NCI-H1092 treated with DMSO at 0.1 percent for 48 hours (cell line): ENCODE results near the gene GPR146.
A peak's percentile ranks its signal among the peaks of the same experiment; 100 is the strongest.

ENCODE experiments used
- DNase-seq: peaks from one replicate; lab custom pipeline; 2025; lab: John Stamatoyannopoulos, UW

GPR146 gene

DNA sequence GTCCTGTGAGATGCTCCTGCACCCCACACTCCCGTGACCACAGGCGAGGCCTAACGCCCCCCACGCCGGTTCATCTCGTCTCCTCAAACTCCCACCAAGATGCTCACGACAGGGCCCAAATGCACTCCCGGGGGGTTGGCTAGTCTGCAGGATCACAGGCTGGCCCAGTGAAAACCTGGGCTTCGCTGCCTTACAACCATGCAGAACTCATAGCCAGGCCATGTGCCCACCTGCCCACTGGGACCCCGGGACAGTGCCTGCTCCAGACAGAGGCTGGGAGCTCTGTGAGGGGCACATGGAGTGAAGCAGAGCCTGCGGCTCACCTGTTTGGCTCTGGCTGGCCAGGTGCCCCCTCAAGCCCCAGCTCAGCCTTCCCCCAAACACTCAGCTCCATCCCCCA is 34.2 kb downstream of the GPR146 start:
- no peak for DNase-seq

DNA sequence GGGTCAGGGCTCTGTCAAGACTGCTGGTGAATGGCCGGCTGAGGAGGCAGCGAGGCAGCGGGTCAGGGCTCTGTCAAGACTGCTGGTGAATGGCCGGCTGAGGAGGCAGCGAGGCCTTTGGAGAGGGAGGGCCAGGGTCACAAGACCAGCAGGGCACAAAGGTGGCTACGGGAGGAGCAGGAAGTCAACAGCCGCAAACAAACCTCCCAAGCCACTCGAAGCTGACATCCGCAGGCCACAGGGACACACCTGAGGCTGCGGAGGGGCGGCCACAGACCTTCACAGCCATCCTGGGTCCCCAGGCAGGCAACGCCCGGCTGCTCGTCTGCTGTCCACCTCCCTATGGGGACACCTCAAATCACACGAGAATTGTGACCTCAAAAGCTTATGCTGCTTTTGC is 34.6 kb downstream of the GPR146 start:
- no peak for DNase-seq

DNA sequence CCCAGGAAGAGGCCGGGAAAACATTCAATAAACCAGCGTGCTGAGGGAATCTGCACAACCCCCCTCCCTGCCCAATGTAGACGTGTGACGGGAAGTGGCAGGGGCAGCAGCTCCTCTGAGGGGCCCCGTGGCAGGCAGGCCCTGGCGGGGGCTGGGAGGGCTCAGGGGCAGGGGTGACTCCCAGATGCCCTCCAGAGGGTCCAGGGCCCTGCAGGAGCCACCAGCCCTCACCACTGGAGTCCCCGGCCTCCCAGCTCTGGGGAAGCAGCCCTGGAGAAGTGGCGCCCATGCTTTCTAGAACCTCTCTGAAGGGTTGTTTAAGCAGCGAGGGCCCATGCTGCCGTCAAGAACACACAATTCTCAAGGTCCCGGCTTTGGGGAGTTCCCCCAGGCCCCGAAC is 35.2 kb downstream of the GPR146 start:
- DNase-seq, result no peak

DNA sequence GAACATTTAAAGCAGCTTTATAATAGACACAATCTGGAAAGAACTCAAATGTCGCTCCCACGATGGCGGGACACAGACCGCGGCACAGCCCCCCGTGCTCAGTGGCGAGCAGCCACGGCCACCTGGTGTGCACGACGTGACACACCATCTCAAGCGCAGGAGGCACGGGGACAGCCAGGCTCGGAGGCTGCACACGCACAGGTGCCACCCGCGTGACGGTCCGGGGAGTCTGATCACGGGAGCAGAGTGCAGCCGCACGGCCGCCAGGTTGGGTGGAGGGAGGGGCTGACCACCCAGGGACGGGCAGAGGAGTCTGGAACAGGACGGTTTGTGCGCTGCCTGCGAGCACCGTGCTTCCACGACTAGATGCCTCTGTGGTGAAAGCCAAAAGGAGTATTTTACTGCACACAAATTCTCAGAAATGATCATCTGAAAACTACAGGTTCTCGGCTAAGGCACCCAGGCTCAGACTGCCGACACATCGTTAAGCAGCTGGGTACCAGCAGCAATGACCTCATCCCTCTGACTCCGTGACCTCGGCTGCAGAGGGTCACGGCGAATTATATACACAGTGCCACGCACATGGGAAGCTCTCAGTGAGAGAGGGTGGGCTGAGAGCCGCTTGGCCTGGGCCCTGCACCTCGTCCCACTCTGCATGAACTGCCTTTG is 36.0 kb downstream of the GPR146 start:
- no peak for DNase-seq

DNA sequence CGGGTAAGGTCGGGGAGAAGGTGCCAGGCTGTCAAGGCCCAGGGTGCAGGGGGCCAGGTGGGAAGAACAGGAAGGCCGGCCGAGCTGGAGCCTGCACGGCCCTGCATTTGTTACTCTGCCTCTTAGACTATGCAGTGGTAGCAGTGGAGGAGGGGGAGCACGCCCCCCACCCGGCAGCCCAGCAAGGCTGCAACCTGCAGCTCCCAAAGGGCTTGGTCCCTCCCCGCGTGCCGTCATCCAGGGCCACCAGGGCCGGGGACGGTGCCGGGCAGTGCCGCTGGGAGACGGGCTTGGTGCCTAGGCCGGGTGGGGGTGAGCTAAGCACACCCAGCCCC is 36.5 kb downstream of the GPR146 start:
- DNase-seq, result no peak

DNA sequence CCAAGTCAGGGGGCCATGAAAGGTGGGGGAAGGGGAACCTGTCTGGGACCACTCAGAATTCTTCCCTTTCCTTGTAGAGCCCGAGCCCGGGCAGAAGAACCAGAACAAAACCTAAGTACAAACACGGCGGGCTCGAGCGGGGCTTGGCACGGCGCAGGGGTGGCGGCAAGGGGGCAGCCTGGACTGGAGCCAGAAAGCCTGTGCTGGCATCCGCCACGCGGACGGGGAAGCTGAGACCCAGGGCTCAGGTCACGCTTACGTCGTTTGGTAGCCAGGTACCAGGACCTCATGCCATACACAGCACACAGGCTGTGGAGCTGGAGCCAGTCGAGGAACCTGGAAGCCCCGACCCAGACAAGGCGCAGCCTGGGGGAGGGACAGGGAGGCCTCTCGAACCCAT is 37.0 kb downstream of the GPR146 start:
- DNase-seq, result no peak

DNA sequence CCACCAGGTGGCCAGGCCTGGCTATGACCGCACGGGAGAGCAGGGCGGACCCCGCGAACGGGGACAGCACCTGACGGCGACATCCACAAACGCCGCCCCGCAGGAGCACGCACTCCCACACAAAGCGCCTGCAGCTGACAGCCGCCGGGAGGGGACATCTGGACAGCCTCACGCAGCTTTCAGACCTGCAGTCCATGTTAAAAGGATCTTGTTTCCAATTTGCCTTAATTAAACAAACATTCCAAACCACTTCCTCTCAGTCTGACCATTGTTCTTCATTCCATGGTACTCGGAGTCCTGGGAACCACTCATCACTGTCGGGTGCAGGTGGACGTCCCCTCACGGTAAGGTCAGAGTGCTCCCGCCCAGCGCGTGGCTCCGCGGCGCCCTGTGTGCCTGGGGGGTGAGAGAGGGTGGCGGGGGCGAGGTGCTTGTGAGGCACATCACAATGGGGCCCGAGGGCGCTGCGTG is 37.6 kb downstream of the GPR146 start:
- no peak for DNase-seq

DNA sequence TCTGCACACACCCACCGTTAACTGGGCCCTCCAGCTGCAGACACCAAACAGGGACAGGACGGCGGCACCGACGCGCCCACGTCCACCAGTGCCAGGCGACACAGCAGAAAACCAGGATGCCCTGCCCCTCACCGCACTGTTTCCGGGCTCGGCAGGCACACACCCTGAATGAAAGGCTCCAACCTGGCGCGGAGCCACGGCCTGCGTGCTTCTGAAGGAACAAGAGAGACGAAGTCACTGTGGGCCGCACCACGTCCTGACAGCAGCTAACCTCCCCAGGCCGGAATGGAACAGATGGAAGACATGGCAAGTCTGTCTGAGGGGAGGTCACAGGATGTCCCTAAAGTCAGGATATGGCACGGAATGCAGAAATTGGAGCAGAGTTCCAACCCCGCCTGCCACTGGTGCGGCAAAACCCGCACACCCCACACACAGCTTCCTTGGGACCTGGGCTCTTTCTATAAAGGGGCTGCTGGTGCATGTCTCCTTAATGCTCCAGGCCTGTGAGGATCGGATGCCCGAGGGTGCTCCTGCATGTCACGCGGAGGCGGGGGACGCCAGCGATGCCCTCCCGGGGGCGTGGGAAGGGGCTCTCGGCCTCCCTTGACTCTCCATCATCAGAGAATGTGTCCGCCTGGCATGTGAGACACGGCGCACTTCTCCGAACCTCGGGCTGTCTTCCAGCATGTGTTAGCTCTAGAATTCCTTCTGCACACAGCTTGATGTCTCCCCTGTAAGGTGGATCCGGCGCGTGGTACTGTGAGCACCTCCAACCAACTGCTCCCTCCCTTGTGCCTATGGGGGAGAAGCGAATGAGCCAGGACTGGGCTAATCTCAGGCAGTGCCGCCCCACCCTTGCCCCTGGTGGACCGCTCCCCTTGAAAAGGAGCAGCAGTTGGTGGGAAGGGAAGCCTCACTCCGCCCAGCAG is 39.6 kb downstream of the GPR146 start:
- DNase-seq, result no peak

DNA sequence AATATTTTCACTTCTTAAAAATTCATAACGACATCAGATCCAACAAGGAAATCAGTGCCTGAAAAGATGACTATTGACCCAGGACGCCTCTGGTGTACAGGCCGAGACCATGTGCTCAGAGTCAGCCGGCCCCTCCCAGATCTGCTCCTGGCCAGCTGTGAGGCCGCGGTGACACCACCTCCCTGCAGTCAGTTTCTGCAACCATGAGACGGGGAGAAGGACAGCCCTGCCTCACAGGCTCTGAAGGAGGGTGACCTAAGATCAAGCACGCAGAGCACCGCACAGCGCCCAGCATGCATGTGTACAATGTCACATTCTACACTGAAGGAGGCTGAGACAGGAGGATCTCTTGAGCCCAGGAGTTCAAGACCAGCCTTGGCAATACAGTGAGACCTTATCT is 40.9 kb downstream of the GPR146 start:
- no peak for DNase-seq

DNA sequence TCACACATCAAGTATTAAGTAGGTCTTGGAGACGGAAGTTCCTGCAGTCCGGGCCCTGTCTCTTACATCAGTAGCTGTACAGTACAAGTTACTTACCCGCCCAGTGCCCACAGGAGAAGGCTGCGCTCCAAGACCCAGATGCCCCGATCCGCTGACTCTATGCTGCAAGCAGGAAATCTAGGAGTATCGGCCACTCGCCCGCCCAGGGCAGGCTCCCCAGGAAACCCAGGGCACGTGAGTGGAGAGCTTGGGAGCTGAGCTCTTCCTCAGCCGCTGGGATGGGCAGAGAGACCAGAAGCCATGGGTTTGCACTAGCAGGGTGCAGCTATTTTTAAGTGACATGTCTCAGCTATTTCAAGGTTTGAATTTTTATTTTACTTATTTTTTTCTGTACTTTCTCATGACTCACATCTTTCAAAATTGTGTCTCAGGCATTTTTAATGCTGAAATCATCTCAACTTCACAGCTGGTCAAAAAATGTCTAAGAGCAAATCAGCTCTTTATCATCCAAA is 41.6 kb downstream of the GPR146 start:
- no peak for DNase-seq

DNA sequence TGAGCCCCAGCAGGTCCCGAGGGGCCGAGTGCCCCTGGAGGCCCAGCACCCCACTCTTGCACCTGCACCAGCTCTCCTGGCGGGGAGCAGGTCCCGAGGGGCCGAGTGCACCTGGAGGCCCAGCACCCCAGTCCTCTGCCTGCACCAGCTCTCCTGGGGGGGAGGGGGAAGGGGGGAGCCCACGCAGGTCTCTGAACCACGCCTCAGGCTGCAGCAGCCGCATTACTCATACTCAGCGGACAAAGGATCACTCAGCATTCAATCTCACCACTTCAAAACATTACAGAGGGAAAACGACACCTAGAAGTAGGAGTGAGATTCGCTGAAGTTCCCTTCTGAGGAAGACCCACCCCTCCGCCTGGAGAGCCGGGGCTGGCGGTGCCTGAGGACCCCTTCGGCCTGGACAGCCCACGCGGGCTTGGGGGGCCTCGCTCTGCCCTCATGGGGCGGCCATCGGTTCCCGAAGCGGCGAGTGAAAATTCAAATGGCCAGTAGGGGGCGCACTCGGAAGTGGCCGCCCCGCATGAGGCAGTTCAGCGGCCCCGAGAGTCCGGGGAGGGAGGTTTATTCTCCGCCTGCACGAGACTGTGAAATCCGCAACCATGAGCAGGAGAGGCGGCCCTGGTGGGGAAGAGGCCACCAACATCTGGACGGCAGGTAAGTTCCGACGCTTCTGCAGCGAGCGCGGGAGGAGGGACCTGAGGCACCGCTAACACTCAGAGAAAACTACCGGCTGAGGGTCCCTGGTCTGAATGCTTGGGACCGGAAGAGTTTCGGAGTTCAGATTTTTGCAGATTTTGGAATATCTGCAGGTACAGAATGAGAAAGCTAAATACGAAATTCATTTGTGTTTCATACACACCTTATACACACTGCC is 42.5 kb downstream of the GPR146 start:
- peak; percentile 65 for DNase-seq

DNA sequence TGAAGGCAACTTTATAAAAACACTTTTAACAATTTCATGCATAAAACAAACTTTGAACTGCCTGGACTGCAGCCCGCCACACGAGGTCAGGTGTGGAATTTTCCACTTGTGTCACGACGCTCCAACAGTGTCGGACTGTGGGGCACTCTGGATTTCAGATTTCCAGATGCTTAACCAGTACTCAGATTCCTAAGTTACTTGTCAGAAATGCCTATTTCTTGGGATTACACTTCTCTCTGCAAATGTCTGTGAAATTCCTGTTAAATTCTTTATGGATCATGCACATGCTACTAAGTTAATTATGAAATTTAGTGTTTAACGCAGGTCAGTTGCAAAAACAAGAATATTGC is 43.1 kb downstream of the GPR146 start:
- no peak for DNase-seq

DNA sequence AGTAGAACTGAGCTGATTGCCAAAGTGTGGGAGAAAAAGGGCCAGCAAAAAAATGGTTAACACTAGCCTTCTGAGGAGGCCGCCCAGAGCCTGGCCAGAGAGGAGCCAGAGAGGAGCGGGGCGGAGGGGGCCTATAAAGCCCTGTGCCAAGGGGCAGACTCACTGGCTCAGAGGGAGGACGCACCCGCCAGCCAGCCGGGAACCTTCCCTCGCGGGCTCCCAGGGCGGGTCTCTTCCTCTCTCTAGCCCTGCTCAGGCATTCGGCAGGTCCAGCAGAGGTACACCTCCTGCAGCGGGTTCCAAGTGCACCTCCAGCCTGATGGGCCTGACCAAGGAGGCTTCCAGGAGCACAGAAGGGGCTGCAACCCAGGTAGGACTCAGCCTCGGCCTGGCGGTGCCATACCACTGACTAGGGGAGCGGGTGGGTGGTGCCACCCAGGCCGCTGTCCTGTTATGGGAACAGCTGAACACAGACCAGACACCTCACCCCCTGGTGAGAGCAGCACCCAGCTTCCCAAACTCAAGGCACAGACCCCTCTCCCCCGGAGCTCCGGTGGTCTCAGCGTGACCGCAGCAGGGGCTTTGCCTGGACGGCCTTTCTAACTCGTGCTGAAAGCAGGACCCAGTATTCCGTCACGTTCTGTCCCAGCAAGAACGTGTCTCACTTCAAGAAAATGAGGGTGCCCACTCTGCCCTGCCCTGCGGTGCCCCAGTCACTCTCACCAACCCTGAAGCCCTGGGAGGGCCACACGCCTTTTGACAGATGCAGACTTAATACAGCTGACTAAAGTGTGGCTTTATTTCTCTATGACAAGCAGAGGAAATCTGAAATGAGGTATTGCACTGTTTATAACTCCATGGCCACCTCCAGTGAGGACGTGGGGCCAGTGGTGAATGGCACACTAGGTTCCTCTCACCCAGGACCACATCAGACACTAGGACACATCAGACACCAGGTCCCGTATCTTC is 43.9 kb downstream of the GPR146 start, which contains the start of gene GPER1:
GPER1 (plus strand) TSS at position 162 of the 969 bp plus-strand sequence. CDS start 3,616 bp downstream, outside the sequence.
- DNase-seq, result no peak

DNA sequence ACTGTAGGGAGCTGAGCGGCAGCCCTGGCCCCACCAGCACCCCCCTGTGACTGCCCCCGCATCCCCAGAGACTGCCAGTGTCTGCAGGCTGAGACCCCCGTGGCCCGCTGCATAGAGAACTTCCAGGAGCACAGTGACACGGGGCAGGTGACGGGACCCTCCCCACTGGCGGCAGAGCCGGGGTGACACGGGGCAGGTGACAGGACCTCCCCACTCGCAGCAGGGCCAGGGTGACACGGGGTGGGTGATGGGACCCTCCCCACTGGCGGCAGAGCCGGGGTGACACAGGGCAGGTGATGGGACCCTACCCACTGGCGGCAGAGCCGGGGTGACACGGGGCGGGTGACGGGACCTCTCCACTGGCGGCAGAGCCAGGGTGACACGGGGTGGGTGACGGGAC is 45.9 kb downstream of the GPR146 start:
- DNase-seq, result no peak

DNA sequence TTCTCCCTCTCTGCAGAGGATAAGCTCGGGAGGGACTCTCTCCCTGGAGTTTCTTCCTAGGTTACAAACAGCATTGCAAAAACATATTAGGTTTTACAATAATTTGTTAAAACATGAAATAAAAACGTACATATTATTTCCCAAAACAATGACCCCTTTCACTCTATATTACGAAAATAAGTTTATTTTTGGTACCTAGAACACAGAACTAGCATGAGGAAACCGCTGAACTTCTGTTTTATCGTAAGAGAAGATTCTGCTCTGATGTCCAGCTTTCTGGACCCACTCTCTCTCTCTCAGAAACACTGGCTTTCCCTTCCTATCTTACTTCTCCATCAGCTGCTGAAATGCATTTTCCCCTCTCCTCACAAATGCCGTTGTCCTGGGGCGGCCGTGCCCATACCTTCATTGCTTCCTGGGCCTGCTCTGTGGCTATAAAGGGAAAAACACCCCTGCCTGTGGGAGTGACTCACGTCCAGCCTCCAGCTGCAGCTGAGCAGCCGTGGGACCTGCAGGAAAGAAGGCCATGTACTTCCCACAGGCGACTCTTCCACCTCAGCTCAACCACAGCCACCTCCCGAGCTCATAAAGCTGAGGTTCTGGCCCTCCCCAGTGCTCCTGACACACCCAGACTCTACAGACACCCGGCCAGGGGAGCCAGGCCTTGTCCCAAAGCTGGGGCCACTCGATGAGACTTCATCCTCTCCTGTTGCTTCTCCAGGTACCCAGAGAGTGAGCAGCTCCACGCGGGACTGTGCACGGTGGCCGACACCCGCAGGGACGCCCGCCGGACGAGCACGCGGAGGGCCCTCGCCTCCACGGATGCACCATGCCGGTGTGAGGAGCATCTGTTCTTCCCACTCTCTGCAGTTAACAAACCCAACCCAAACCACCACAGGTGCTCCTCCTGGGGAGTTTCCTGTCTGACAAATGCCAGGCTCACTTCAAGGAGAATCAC is 46.6 kb downstream of the GPR146 start:
- DNase-seq, result no peak

DNA sequence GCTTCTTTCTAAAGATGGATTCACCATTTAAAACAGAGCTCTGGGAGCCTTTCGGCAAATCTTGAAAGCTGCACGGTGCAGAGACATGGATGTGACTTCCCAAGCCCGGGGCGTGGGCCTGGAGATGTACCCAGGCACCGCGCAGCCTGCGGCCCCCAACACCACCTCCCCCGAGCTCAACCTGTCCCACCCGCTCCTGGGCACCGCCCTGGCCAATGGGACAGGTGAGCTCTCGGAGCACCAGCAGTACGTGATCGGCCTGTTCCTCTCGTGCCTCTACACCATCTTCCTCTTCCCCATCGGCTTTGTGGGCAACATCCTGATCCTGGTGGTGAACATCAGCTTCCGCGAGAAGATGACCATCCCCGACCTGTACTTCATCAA is 47.3 kb downstream of the GPR146 start:
- DNase-seq, result no peak

DNA sequence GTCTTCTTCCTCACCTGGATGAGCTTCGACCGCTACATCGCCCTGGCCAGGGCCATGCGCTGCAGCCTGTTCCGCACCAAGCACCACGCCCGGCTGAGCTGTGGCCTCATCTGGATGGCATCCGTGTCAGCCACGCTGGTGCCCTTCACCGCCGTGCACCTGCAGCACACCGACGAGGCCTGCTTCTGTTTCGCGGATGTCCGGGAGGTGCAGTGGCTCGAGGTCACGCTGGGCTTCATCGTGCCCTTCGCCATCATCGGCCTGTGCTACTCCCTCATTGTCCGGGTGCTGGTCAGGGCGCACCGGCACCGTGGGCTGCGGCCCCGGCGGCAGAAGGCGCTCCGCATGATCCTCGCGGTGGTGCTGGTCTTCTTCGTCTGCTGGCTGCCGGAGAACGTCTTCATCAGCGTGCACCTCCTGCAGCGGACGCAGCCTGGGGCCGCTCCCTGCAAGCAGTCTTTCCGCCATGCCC is 47.9 kb downstream of the GPR146 start:
- no peak for DNase-seq

DNA sequence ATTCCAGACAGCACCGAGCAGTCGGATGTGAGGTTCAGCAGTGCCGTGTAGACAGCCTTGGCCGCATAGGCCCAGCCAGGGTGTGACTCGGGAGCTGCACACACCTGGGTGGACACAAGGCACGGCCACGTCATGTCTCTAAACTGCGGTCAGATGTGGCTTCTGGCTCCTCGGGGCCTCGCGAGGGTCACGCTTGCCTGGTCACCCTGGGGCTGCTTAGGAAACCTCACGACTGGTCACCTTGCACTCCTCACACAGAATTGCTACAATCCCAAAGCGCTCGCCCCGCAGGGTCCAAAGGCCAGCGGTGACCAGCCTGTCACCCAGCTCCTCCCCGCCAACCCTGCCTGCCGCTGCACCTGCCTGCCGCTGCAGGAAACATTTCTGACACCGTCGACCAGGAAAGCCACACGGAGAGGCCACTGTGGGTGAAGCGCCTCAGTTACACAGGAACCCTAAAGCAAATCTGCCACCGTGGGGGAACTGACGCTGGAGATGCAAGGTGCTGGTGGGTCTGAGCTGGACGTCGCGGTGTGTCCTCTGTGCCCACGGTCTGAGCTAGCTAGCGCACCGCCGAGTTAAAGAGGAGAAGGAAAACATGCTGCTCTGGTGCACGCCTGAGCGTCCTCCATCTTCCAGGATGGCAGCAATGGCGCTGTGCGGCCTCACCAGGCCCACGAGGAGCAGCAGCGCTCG is 48.6 kb downstream of the GPR146 start:
- DNase-seq, result no peak

DNA sequence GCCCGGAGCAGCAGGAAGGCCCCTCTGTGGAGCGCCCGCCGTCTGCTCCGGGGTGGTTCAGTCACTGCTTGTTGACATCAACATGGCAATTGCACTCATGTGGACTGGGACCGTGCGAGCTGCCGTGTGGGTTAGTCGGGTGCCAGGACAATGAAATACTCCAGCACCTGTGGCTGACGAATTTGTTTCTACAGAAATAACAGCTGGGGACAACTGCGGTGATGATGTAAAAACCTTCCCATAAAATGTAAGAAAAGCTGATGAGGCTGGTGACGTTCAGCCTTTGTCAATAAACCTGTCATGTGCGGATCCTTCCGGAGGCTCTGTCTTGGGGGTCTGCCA is 49.1 kb downstream of the GPR146 start:
- DNase-seq, result no peak
